Measurements from ENCODE around the gene TFPI.

GRCh38 chr2:187435756-187436155 lies 118.5 kb downstream of the TFPI start:
- TF ChIP-seq CTCF (IDR thresholded peaks at IDR 0.05) (no peak), POLR2A (IDR thresholded peaks at IDR 0.05) (no peak)
